ENCODE data around the gene TMEM272.

GRCh38 chr13:51867062-51867461 is 22.1 kb upstream of the TMEM272 start:
- TF ChIP-seq, protein P1, sequence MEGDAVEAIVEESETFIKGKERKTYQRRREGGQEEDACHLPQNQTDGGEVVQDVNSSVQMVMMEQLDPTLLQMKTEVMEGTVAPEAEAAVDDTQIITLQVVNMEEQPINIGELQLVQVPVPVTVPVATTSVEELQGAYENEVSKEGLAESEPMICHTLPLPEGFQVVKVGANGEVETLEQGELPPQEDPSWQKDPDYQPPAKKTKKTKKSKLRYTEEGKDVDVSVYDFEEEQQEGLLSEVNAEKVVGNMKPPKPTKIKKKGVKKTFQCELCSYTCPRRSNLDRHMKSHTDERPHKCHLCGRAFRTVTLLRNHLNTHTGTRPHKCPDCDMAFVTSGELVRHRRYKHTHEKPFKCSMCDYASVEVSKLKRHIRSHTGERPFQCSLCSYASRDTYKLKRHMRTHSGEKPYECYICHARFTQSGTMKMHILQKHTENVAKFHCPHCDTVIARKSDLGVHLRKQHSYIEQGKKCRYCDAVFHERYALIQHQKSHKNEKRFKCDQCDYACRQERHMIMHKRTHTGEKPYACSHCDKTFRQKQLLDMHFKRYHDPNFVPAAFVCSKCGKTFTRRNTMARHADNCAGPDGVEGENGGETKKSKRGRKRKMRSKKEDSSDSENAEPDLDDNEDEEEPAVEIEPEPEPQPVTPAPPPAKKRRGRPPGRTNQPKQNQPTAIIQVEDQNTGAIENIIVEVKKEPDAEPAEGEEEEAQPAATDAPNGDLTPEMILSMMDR (conservative IDR thresholded peaks at IDR 0.05; ENCODE audit: low read depth in 2 of 2), result no peak
- TF ChIP-seq EZH2phosphoT487 (IDR thresholded peaks at IDR 0.05; ENCODE audit: unreplicated experiment), result no peak
- no peak for TF ChIP-seq EZH2 (IDR thresholded peaks at IDR 0.05; ENCODE audit: low read depth, unreplicated experiment)

All from GM23338 (cell line).